CD4-positive, alpha-beta T cell (primary cell): ENCODE data around the gene PZP. TPM values are rescaled to one million over a fixed set of nuclear protein-coding genes. Genes with fewer than 3 reads are reported as not detected.

Experiments
- ATAC-seq: fragments of 200-7000 bp; cut with Tn5 transposase; one replicate; pipeline ENCODE4 v1.10.0; 2022; ENCODE audit warnings: mild to moderate bottlenecking; ENCODE audit not compliant: poor library complexity
- CTCF ChIA-PET: fragments of 350-600 bp; sonication (Branson Sonifier 250); formaldehyde crosslinking; loops from one replicate; lab custom pipeline; 2021; ENCODE audit warnings: antibody characterized with exemption, inconsistent platforms; lab: Charles Lee
- POLR2A ChIA-PET: fragments of 350-600 bp; sonication (Branson Sonifier 250); formaldehyde crosslinking; loops from one replicate; lab custom pipeline; 2021; ENCODE audit warnings: antibody characterized with exemption, inconsistent platforms; lab: Charles Lee
- DNase-seq, 14 experiments: peaks; one replicate each; pipeline ENCODE4 v3.0.0-alpha.2; 2013 to 2020; ENCODE audit warnings: mixed read lengths in 2 of 14
- H3K27ac ChIP-seq, 2 donors: one replicate each; pipeline versions ENCODE4 v1.5.1 to v1.7.0; 2013; ENCODE audit warnings: low read length in 2 of 2, low read depth in 1 of 2, mild to moderate bottlenecking in 1 of 2
- H3K27me3 ChIP-seq, 2 experiments: 1 replicate in 1 of 2; 2 replicates in 1 of 2; pipeline versions ENCODE4 v1.6.1 to v1.7.0; 2013; ENCODE audit warnings: low read length in 2 of 2, control low read depth in 1 of 2, mild to moderate bottlenecking in 1 of 2, moderate library complexity in 1 of 2; ENCODE audit not compliant: insufficient read depth in 2 of 2, control insufficient read depth in 1 of 2
- H3K36me3 ChIP-seq: one replicate; pipeline ENCODE4 v1.6.1; 2013; ENCODE audit warnings: low read length, control low read depth; ENCODE audit not compliant: insufficient read depth
- H3K4me1 ChIP-seq: one replicate; pipeline ENCODE4 v1.6.1; 2013; ENCODE audit warnings: low read length, control low read depth; ENCODE audit not compliant: insufficient read depth
- H3K4me3 ChIP-seq: one replicate; pipeline ENCODE4 v1.5.1; 2013; ENCODE audit warnings: mild to moderate bottlenecking, low read length, moderate library complexity
- H3K9me3 ChIP-seq, 2 experiments: 1 replicate in 1 of 2; 2 replicates in 1 of 2; pipeline versions ENCODE4 v1.6.1 to v1.7.0; 2013; ENCODE audit warnings: low read length in 2 of 2, mild to moderate bottlenecking in 2 of 2, control low read depth in 1 of 2, moderate library complexity in 1 of 2; ENCODE audit not compliant: control insufficient read depth in 1 of 2, insufficient read depth in 1 of 2
- H3K27ac Mint-ChIP-seq: one replicate; pipeline ENCODE4 v1.8.0; 2020; ENCODE audit warnings: mixed read lengths
- H3K27me3 Mint-ChIP-seq: one replicate; pipeline ENCODE4 v1.8.0; 2021; ENCODE audit warnings: mixed read lengths
- H3K36me3 Mint-ChIP-seq: one replicate; pipeline ENCODE4 v1.8.0; 2021; ENCODE audit warnings: low read depth, mixed read lengths
- H3K4me1 Mint-ChIP-seq: one replicate; pipeline ENCODE4 v1.8.0; 2021; ENCODE audit warnings: low read depth, mixed read lengths
- H3K4me3 Mint-ChIP-seq: one replicate; pipeline ENCODE4 v1.8.0; 2020; ENCODE audit warnings: mild to moderate bottlenecking, mixed read lengths
- H3K9me3 Mint-ChIP-seq: one replicate; pipeline ENCODE4 v1.8.0; 2020; ENCODE audit warnings: mixed read lengths
- CTCF ChIP-seq: fragments of 200-600 bp; IDR thresholded peaks from one replicate; pipeline ENCODE4 v1.8.0; 2022; ENCODE audit warnings: antibody characterized with exemption, mild to moderate bottlenecking
- intact Hi-C, 2 experiments: fragments of 100-400 bp; cut with DNase I in 1 of 2; cut with micrococcal nuclease in 1 of 2; formaldehyde crosslinking; loops; one replicate each; pipeline versions ENCODE4 v1.15.1 to v1.9.0; 2023 to 2025; cut with DNase I, micrococcal nuclease
- total RNA-seq, 174 experiments: library from RNA in 2 of 174; stranded (reverse) in 2 of 174; gene quantifications; one replicate each; pipeline ENCODE4 v1.2.3 and lab custom pipeline; 2021 to 2026

The PZP gene
- total RNA-seq, 2 experiments from 2014 or later, result not detected

DNA sequence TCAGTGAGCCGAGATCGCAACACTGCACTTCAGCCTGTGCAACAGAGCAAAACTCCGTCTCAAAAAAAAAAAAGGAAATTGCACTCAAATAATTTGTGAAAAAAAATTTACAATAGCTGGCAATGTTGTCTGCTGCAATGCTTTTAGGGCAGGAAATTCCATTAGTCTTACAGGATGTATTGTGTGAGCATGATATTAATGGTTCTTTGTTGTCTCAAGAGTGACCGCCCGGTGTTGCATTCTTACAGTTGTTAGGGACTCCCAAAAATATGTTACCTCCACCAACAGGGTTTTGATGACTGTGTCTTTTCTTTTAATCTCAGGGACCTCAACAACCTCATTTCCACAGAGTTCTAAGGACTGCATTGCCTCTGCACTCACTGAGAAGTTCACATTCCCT lies 44.8 kb downstream of the PZP start:
- ATAC-seq (no peak), DNase-seq (no peak)
- CTCF ChIA-PET, result no interaction called here
- Histone ChIP-seq H3K27ac (no peak overlapping the region), H3K36me3 (peaks cover 7% of the 10 kb centered on the region), H3K27me3 (no peaks in the 10 kb centered on the region), H3K9me3 (no peaks in the 10 kb centered on the region), H3K4me1 (no peaks in the 10 kb centered on the region), H3K4me3 (no peak overlapping the region)
- TF ChIP-seq CTCF, result no peak
- Mint-ChIP-seq H3K4me1 (no peaks in the 10 kb centered on the region), H3K27me3 (peaks cover 6% of the 10 kb centered on the region), H3K36me3 (peaks cover 7% of the 10 kb centered on the region), H3K27ac (no peak overlapping the region), H3K4me3 (no peak overlapping the region), H3K9me3 (no peaks in the 10 kb centered on the region)
- POLR2A ChIA-PET, result no interaction called here
- intact Hi-C loops, result no loop called here

DNA sequence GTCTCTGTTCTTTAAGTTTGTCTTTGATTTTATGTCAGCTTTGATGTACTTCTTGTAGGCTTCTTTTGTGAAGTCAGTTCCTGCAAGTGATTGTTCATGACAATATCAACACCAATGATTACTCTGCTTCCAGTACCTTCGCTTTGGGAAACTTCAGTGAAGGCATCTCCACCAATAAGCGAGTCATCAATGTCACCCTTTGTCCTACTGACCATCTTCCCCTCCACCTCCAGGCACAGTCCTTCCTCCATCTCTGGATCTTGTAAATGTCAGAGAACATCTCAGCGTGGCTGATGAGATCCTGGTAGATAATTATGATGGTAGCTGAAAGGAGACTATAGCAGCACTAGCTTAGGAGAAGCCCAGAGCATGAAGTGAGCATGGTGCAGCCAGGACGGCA lies 52.1 kb downstream of the PZP start:
- Mint-ChIP-seq H3K4me1 (no peaks in the 10 kb centered on the region), H3K9me3 (no peaks in the 10 kb centered on the region), H3K36me3 (peaks cover 8% of the 10 kb centered on the region), H3K27ac (no peak overlapping the region), H3K27me3 (no peaks in the 10 kb centered on the region), H3K4me3 (no peak overlapping the region)
- H3K27me3 ChIP-seq, result no peaks in the 10 kb centered on the region
- H3K27ac ChIP-seq, result no peak overlapping the region
- DNase-seq (no peak), ATAC-seq (no peak)
- intact Hi-C loops, result no loop called here
- no peak overlapping the region for H3K4me3 ChIP-seq
- POLR2A ChIA-PET, result no interaction called here
- peaks cover 8% of the 10 kb centered on the region for H3K36me3 ChIP-seq
- H3K4me1 ChIP-seq, result no peaks in the 10 kb centered on the region
- CTCF ChIA-PET, result no interaction called here
- no peak for TF ChIP-seq CTCF
- no peaks in the 10 kb centered on the region for H3K9me3 ChIP-seq

DNA sequence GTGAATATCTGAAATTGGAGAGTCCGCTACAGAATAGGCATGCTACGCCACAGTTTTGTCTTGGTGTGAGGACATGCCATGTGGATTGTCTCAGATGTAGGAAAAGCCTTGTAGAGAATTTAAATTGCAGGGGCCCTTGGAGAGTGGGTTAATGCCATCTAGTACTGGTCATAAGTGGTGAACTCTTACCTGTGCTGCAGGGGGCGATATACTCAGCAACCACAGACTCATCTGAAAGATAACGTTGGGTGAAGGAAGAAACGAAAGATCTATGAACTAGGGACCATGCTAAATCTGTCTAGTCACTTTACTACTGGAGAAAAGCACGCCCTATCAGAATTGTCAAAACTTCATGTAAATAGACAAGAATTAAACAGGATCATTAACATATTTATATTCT lies 58.8 kb downstream of the PZP start:
- DNase-seq (no peak), ATAC-seq (no peak)
- Histone ChIP-seq H3K4me1 (no peaks in the 10 kb centered on the region), H3K27me3 (no peaks in the 10 kb centered on the region), H3K36me3 (peaks cover 11% of the 10 kb centered on the region), H3K4me3 (no peak overlapping the region), H3K9me3 (peaks cover 0 to under 1% of the 10 kb centered on the region in 2 experiments), H3K27ac (no peak overlapping the region)
- no peaks in the 10 kb centered on the region for H3K4me1 Mint-ChIP-seq
- no peak overlapping the region for H3K27ac Mint-ChIP-seq
- H3K27me3 Mint-ChIP-seq, result no peaks in the 10 kb centered on the region
- CTCF ChIA-PET, result interaction anchor here (0.6 kb wide), 1 partner anchor 1485 kb away, joined by 4 read pairs; no protein-coding TSS in a partner anchor
- H3K36me3 Mint-ChIP-seq, result peaks cover 35% of the 10 kb centered on the region
- intact Hi-C loops, result no loop called here
- peaks cover 5% of the 10 kb centered on the region for H3K9me3 Mint-ChIP-seq
- no peak overlapping the region for H3K4me3 Mint-ChIP-seq
- POLR2A ChIA-PET, result no interaction called here
- TF ChIP-seq CTCF, result no peak
